GM12878 (cell line): ENCODE measurements around the gene MGMT.

Experiments used
- ATF2 ChIP-seq: IDR thresholded peaks from 2 replicates; pipeline ENCODE4 v1.6.1; 2012; ENCODE audit warnings: low read length, inconsistent platforms
- CEBPB ChIP-seq, 2 experiments: fragments of 150-350 bp in 1 of 2; IDR thresholded peaks; 2 replicates each; pipeline ENCODE4 v1.6.1; 2012 to 2014; ENCODE audit warnings: low read depth in 2 of 2, low read length in 2 of 2, borderline replicate concordance in 1 of 2, inconsistent platforms in 1 of 2
- CREB1 ChIP-seq: IDR thresholded peaks from 2 replicates; pipeline ENCODE4 v1.6.1; 2012; ENCODE audit warnings: low read depth, mild to moderate bottlenecking, inconsistent platforms
- EZH2 ChIP-seq: IDR thresholded peaks from 2 replicates; pipeline ENCODE4 v1.6.1; 2012; ENCODE audit warnings: low read depth, mild to moderate bottlenecking, control low read depth, inconsistent platforms, low read length, borderline replicate concordance; ENCODE audit not compliant: control insufficient read depth
- JUND ChIP-seq: IDR thresholded peaks from 2 replicates; pipeline ENCODE4 v1.6.1; 2012; ENCODE audit warnings: low read depth, mild to moderate bottlenecking, low read length, improper control_type of control experiment, moderate library complexity
- KAT2A ChIP-seq: conservative IDR thresholded peaks from 2 replicates; pipeline ENCODE4 v1.6.1; 2011; ENCODE audit warnings: low read depth, low read length; ENCODE audit not compliant: control insufficient read depth
- PAX8 ChIP-seq: fragments of 450-650 bp; IDR thresholded peaks from 2 replicates; pipeline ENCODE4 v1.6.1; 2017; ENCODE audit warnings: mild to moderate bottlenecking, moderate library complexity
- POLR2A ChIP-seq: IDR thresholded peaks from 2 replicates; pipeline ENCODE4 v1.6.1; 2011; ENCODE audit warnings: low read depth, mild to moderate bottlenecking, low read length
- SIN3A ChIP-seq: IDR thresholded peaks from 2 replicates; pipeline ENCODE4 v1.6.1; 2012; ENCODE audit warnings: low read depth, low read length, improper control_type of control experiment
- SREBF2 ChIP-seq: IDR thresholded peaks from 2 replicates; pipeline ENCODE4 v1.6.1; 2012; ENCODE audit warnings: mild to moderate bottlenecking, low read length
- SRF ChIP-seq, 2 experiments: IDR thresholded peaks; 2 replicates each; pipeline ENCODE4 v1.6.1; 2011; ENCODE audit warnings: low read depth in 2 of 2, low read length in 2 of 2, mild to moderate bottlenecking in 1 of 2, moderate library complexity in 1 of 2
- TF ChIP-seq, protein P1 (sequence below), 3 experiments: IDR thresholded peaks in 2 of 3; conservative IDR thresholded peaks in 1 of 3; 2 replicates each; pipeline ENCODE4 v1.5.1; 2011; ENCODE audit warnings: low read depth in 3 of 3, low read length in 3 of 3, mild to moderate bottlenecking in 3 of 3, control low read depth in 2 of 3, moderate library complexity in 2 of 3, inconsistent platforms in 1 of 3, mixed read lengths in 1 of 3; ENCODE audit not compliant: control insufficient read depth in 2 of 3, insufficient read depth in 1 of 3; ENCODE audit errors: extremely low read depth in 1 of 3

DNA sequence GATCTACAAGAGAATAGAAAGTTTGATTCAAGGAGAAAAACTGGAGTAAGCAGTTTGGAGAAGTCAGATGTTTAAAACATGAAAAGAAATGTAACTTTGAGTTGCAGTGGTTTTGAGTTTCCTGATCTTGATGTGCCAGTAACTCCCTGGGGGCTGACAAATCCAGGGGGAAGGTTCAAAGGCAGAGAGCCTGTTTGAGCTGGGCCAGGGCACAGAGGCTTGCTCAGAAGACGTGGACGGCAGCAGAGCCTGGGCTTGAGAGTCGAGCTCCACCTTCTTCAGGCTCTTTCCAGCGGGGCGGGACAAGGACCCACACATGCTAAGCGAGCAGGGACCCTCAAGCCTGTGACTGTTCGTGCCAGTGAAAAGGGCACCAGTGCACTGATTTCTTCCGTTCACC, 176.2 kb downstream of the MGMT start:
- TF ChIP-seq POLR2A (no peak), KAT2A (no peak), ATF2 (no peak), JUND (no peak), SREBF2 (no peak), CREB1 (no peak), SIN3A (no peak), SRF (IDR thresholded peaks at IDR 0.05; ENCODE audit: low read depth in 2 of 2, low read length in 2 of 2) (no peak), PAX8 (no peak), EZH2 (no peak), CEBPB (IDR thresholded peaks at IDR 0.05; ENCODE audit: borderline replicate concordance in 1 of 2, low read depth in 2 of 2, low read length in 2 of 2) (no peak)
- TF ChIP-seq, protein P1, sequence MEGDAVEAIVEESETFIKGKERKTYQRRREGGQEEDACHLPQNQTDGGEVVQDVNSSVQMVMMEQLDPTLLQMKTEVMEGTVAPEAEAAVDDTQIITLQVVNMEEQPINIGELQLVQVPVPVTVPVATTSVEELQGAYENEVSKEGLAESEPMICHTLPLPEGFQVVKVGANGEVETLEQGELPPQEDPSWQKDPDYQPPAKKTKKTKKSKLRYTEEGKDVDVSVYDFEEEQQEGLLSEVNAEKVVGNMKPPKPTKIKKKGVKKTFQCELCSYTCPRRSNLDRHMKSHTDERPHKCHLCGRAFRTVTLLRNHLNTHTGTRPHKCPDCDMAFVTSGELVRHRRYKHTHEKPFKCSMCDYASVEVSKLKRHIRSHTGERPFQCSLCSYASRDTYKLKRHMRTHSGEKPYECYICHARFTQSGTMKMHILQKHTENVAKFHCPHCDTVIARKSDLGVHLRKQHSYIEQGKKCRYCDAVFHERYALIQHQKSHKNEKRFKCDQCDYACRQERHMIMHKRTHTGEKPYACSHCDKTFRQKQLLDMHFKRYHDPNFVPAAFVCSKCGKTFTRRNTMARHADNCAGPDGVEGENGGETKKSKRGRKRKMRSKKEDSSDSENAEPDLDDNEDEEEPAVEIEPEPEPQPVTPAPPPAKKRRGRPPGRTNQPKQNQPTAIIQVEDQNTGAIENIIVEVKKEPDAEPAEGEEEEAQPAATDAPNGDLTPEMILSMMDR (IDR thresholded peaks at IDR 0.05 in 2 of 3, conservative IDR thresholded peaks at IDR 0.05 in 1 of 3; ENCODE audit: control insufficient read depth in 2 of 3, extremely low read depth in 1 of 3, insufficient read depth in 1 of 3, low read depth in 3 of 3, low read length in 3 of 3): no peak
